Keratinocyte (primary cell): ENCODE results near the gene WNT4. TPM values are rescaled to one million over a fixed set of nuclear protein-coding genes. Genes with fewer than 3 reads are reported as not detected.

Experiments used
- DNase-seq: peaks from one replicate; pipeline ENCODE4 v3.0.0-alpha.2; 2011; ENCODE audit warnings: low read depth, missing footprints, low spot score
- FAIRE-seq: peaks from 2 replicates; lab custom pipeline; 2011; peaks lifted over from hg19 to GRCh38; lab: Jason Lieb, UNC
- H2AFZ ChIP-seq: 2 replicates; pipeline ENCODE4 v1.6.0; 2012; ENCODE audit warnings: low read length, control low read depth, inconsistent platforms; ENCODE audit not compliant: control insufficient read depth
- H3K27ac ChIP-seq: 2 replicates; pipeline ENCODE4 v1.5.1; 2011; ENCODE audit warnings: low read length; ENCODE audit not compliant: control insufficient read depth, insufficient read depth
- H3K27me3 ChIP-seq: 3 replicates; pipeline ENCODE4 v1.6.0; 2011; ENCODE audit warnings: low read length; ENCODE audit not compliant: control insufficient read depth, insufficient read depth; ENCODE audit errors: extremely low read depth
- H3K36me3 ChIP-seq, 2 experiments: 2 replicates in 1 of 2; 3 replicates in 1 of 2; pipeline ENCODE4 v1.5.1; 2011; ENCODE audit warnings: low read length in 2 of 2, mild to moderate bottlenecking in 1 of 2; ENCODE audit not compliant: control insufficient read depth in 2 of 2, insufficient read depth in 2 of 2; ENCODE audit errors: extremely low read depth in 1 of 2
- H3K4me1 ChIP-seq: 3 replicates; pipeline ENCODE4 v1.5.1; 2011; ENCODE audit warnings: low read length; ENCODE audit not compliant: control insufficient read depth, insufficient read depth; ENCODE audit errors: extremely low read depth
- H3K4me2 ChIP-seq: 3 replicates; pipeline ENCODE4 v1.6.0; 2011; ENCODE audit warnings: low read depth, low read length; ENCODE audit not compliant: control insufficient read depth, insufficient read depth; ENCODE audit errors: extremely low read depth
- H3K4me3 ChIP-seq, 3 experiments: fragments of 200-600 bp in 1 of 3; sonication (generic) in 1 of 3; 2 replicates in 2 of 3; 3 replicates in 1 of 3; pipeline ENCODE4 v1.5.1; 2011 to 2016; ENCODE audit warnings: low read length in 3 of 3, mild to moderate bottlenecking in 3 of 3, control low read depth in 2 of 3, inconsistent platforms in 1 of 3, low read depth in 1 of 3, mixed read lengths in 1 of 3, mixed run types in 1 of 3, moderate library complexity in 1 of 3; ENCODE audit not compliant: control insufficient read depth in 2 of 3, insufficient read depth in 2 of 3; ENCODE audit errors: extremely low read depth in 1 of 3
- H3K79me2 ChIP-seq: 2 replicates; pipeline ENCODE4 v1.6.0; 2012; ENCODE audit warnings: low read length; ENCODE audit not compliant: control insufficient read depth, insufficient read depth
- H3K9ac ChIP-seq: 3 replicates; pipeline ENCODE4 v1.6.0; 2011; ENCODE audit warnings: low read length; ENCODE audit not compliant: control insufficient read depth, insufficient read depth; ENCODE audit errors: extremely low read depth
- H3K9me1 ChIP-seq: 3 replicates; pipeline ENCODE4 v1.6.0; 2011; ENCODE audit warnings: low read length; ENCODE audit not compliant: control insufficient read depth, insufficient read depth; ENCODE audit errors: extremely low read depth
- H3K9me3 ChIP-seq: 2 replicates; pipeline ENCODE4 v1.5.1; 2012; ENCODE audit warnings: low read depth, low read length; ENCODE audit not compliant: control insufficient read depth
- H4K20me1 ChIP-seq: 3 replicates; pipeline ENCODE4 v1.6.0; 2011; ENCODE audit warnings: low read length; ENCODE audit not compliant: control insufficient read depth, insufficient read depth; ENCODE audit errors: extremely low read depth
- CTCF ChIP-seq, 3 experiments: IDR thresholded peaks in 1 of 3; conservative IDR thresholded peaks in 1 of 3; optimal IDR thresholded peaks in 1 of 3; 2 replicates in 2 of 3; 3 replicates in 1 of 3; pipeline versions ENCODE3 to v1.5.1; 2011; ENCODE audit warnings: low read length in 3 of 3, mild to moderate bottlenecking in 3 of 3, moderate library complexity in 2 of 3, control low read depth in 1 of 3, inconsistent platforms in 1 of 3; ENCODE audit not compliant: insufficient read depth in 2 of 3; ENCODE audit errors: extremely low read depth in 1 of 3
- EZH2 ChIP-seq: IDR thresholded peaks from one replicate; pipeline ENCODE4 v1.6.1; 2012; ENCODE audit warnings: inconsistent platforms, mild to moderate bottlenecking, low read length, moderate library complexity
- dilution Hi-C: fragments of 300-500 bp; cut with MboI; formaldehyde crosslinking; loops from one replicate; pipeline ENCODE4 v1.7.0; 2020; ENCODE audit warnings: low sequenced_read_pairs; ENCODE audit not compliant: extremely low pct_ligation_motif_present
- polyA plus RNA-seq, 5 experiments: library from polyadenylated mRNA; depleted of rRNA in 3 of 5; stranded (reverse) in 3 of 5; stranded (forward) in 1 of 5; unstranded in 1 of 5; fragments of >200 nt; gene quantifications; 1 replicate in 1 of 5; 2 replicates in 3 of 5; 3 replicates in 1 of 5; pipeline versions ENCODE4 v1.2.1 to v1.2.3, GENCODE V29; 2011 to 2012; ENCODE audit warnings: missing spikeins in 2 of 5, low read depth in 1 of 5, low replicate concordance in 1 of 5

The WNT4 gene
- polyA plus RNA-seq, 1 donor (not counting 4 experiments of a cell fraction or from before 2014, with no cell fraction given), result 2.6 TPM

GRCh38 chr1:22155517-22155916 lies 12.6 kb upstream of the WNT4 start:
- Histone ChIP-seq H3K4me2 (no peak overlapping the region), H3K79me2 (no peaks in the 10 kb centered on the region), H3K27ac (no peak overlapping the region), H3K9me1 (no peaks in the 10 kb centered on the region), H3K4me3 (no peak overlapping the region), H3K9me3 (no peaks in the 10 kb centered on the region), H3K36me3 (no peaks in the 10 kb centered on the region), H3K9ac (no peak overlapping the region), H2AFZ (no peak overlapping the region), H3K27me3 (peaks cover 11% of the 10 kb centered on the region), H3K4me1 (no peaks in the 10 kb centered on the region), H4K20me1 (peaks cover 3% of the 10 kb centered on the region)
- DNase-seq (no peak), FAIRE-seq (no peak)
- TF ChIP-seq EZH2 (no peak), CTCF (optimal IDR thresholded peaks at IDR 0.05 in 1 of 3, IDR thresholded peaks at IDR 0.05 in 1 of 3, conservative IDR thresholded peaks at IDR 0.05 in 1 of 3; ENCODE audit: extremely low read depth in 1 of 3, insufficient read depth in 2 of 3, low read length in 3 of 3) (no peak)
- dilution Hi-C loops, result loop anchor here (25.0 kb wide), 1 partner anchor 232 kb away; no protein-coding TSS in a partner anchor

GRCh38 chr1:22154626-22155025 lies 11.7 kb upstream of the WNT4 start:
- Histone ChIP-seq H3K79me2 (no peaks in the 10 kb centered on the region), H2AFZ (no peak overlapping the region), H3K9me3 (no peaks in the 10 kb centered on the region), H3K9me1 (no peaks in the 10 kb centered on the region), H4K20me1 (peaks cover 3% of the 10 kb centered on the region), H3K27ac (no peak overlapping the region), H3K27me3 (peaks cover 11% of the 10 kb centered on the region), H3K4me2 (no peak overlapping the region), H3K9ac (no peak overlapping the region), H3K36me3 (no peaks in the 10 kb centered on the region), H3K4me1 (no peaks in the 10 kb centered on the region), H3K4me3 (no peak overlapping the region)
- dilution Hi-C loops, result loop anchor here (25.0 kb wide), 1 partner anchor 233 kb away; no protein-coding TSS in a partner anchor
- DNase-seq (no peak), FAIRE-seq (no peak)
- TF ChIP-seq CTCF (optimal IDR thresholded peaks at IDR 0.05 in 1 of 3, IDR thresholded peaks at IDR 0.05 in 1 of 3, conservative IDR thresholded peaks at IDR 0.05 in 1 of 3; ENCODE audit: extremely low read depth in 1 of 3, insufficient read depth in 2 of 3, low read length in 3 of 3) (no peak), EZH2 (no peak)
